HG03442 (cell line): ENCODE measurements around the gene COL4A1.
"Not testable (repeated sequence)": the region's sequence is repeated elsewhere in the genome, so short reads cannot be mapped to it uniquely, and the experiment has no call there.

ENCODE experiments used
- ATAC-seq: cut with Tn5 transposase; IDR thresholded peaks from one replicate; pipeline ENCODE4 v1.9.1; 2021; ENCODE audit warnings: mild to moderate bottlenecking, moderate library complexity; ENCODE audit not compliant: unreplicated experiment

The COL4A1 gene

DNA sequence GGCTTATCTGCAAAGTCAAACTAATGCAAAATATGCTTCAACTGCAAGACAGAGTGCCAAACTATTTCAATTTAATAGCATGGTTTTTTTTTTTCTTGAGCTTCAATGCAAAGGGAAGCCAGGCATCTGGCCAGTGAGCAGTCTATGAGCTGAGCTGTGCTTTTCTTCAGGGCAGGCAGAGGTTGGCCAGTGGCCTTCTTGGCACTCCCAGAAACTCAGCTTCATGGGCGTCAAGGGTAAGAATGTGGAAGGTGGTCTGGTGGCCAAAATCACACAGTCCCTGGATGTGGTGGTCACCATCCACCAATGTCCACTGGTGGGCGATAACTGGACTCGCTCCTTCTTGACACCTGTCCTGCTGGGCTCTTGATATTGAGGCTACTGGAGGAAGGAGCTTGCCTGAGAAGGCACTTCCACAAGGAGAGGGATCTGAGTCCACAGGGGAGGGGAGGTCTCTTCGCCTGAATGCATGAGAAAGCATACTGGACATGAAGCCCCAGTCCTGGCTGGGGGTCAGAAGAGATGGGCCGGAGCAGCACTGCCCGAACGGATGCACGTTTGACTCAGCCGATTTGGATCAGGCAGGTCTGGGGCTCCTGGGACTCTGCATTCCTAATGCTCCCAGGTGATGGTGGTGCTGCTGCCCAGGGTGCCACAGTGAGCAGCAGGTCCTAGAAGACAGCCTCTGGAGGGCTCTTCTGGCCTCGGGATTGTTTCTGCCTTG is 17.2 kb upstream of the COL4A1 start:
- no peak for ATAC-seq

DNA sequence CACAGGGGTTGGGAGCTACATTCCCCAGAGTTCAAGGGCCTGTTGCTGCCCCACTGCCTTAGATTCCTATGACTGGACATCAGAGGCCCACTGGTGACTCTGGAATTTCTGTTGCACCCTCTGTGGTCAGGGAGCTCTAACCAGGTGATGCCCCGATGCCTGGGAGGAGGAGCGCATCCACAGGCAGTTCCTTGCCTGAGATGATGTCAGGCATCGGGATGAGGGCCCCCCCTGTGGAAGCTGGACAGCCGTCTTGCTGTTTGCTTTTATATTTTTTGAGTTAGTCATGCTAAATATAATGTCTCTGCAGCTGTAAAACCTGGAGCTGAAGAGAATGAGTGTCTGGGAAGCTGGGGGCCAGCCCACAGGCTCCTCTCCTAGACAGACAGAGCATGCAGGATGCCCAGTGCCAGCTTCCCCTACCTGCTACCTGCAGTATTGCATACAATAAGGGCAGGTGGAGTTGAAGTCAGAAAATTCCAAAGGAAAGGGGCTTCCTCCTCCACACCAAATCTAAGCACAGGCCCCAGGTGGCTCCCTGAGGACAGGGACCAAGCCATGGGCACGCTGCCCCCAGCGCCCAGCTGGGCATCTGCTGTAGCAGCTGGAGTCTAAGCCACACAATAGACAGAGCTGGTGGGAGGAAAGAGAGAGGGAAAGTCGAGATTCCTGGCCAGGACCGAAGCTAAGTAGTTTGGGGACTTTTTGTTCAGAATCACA is 16.4 kb upstream of the COL4A1 start:
- ATAC-seq: no peak

GRCh38 chr13:110322828-110323171 is 15.8 kb upstream of the COL4A1 start:
- no peak for ATAC-seq

DNA sequence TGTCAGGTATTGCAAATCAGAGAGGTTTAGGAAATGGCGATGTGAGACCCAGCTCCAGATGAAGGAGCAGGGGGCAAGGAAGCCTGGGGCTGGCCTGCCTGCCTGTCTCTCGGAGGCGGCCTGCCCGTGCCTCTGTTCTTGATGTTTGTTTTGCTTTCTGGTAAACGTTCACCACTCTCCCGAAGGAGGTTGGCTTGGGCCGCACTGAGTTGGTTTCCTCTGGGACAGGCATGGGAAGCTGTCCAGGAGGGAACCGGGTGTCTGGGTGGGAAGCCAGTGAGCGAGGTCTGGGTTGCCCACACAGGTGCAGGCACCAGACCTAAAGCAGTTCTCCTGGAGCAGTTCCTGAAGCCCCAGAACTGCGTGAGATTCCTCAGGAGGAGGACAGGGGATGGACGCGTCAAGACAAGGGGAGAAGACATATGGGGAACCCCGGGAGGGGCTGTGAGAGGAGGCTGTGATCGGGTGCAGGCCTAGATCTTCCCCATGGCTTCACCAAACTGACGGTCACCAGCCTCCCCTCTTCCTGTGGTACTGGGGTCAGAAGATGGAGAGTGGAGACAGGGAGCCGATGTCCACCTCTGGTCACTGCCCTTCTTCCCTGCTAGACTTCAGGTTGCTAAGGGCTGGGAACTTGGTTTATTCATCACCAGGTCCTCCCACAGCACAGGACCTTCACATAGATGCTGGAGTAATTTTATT is 15.3 kb upstream of the COL4A1 start:
- ATAC-seq: no peak

GRCh38 chr13:110321573-110321972 is 14.6 kb upstream of the COL4A1 start:
- not testable (repeated sequence) for ATAC-seq

DNA sequence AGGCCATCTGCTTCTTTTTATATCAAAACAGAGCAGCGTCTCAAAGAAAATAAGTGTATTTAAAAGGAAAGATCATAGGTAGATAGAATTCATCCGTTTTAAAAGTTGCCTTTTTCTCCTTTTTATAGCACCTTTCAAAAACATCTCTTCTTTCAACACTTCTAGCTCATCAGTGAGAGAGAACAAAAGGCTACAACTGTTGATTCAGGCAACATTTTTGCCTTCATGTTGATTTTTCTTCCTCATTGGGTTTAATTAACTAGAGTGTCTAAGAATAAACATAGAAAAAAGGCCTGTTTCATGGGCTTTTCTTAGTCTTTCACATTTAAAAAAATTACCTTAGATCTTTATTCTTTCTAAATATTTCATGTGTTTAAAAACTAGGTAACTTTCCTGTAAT is 13.7 kb upstream of the COL4A1 start:
- ATAC-seq: no peak

GRCh38 chr13:110319774-110320509 is 13.0 kb upstream of the COL4A1 start:
- ATAC-seq: no peak

GRCh38 chr13:110319397-110319773 is 12.4 kb upstream of the COL4A1 start:
- no peak for ATAC-seq

DNA sequence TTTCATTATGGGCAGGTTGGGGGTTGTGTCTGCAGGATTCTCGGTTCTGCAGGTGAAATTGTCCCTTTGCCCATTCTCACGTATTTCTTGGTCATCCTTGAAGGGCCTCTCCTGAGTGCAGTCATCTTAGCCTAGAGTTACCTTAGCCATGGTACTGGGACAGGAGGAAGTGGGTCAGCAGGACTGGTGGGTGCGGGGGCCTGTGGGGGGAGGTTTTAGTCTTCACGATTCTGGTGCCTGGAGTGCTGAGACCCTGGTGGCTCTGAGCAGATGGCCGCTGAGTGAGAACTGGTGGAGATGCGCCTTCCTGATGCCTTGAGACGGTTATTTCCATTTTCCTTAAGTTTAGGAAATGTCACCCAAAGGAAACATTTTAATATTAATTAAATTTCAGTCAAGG is 12.0 kb upstream of the COL4A1 start:
- no peak for ATAC-seq

GRCh38 chr13:110317496-110318195 is 10.7 kb upstream of the COL4A1 start:
- ATAC-seq: no peak

DNA sequence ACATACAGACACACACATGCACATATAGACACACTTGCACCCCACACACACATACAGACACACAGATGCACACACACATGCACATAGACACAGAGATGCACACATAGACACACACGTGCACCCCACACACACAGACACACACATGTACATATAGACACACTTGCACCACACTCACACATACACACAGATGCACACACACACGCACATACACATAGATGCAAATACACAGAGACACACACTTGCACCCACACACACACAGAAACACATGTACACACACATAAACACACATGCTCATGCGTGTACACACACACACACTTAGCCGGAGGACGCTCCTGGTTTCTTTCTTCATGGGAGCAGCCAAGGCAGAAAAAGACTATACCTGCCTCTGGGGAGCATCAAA is 10.1 kb upstream of the COL4A1 start:
- no peak for ATAC-seq

- ATAC-seq: no peak
Measured at GRCh38 chr13:110316196-110316595, 9.2 kb upstream of the COL4A1 start.

- no peak for ATAC-seq
Measured at GRCh38 chr13:110314516-110315245, 7.7 kb upstream of the COL4A1 start.

DNA sequence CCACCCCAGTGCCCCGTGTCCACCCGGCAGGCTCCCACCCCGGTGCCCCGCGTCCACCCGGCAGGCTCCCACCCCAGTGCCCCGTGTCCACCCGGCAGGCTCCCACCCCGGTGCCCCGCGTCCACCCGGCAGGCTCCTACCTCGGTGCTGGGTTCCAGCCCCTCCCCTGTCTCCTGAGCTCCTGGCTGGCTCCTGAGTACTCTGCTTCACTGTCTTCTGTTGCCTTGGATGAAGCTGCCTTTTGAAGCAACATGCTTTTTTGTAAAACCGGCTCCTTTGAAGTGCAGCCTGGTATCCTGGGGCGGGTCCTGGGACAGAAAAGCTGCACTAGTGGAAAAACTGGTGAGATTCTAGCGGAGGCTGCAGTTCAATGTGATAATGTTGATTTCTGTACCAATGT is 6.8 kb upstream of the COL4A1 start:
- not testable (repeated sequence) for ATAC-seq

DNA sequence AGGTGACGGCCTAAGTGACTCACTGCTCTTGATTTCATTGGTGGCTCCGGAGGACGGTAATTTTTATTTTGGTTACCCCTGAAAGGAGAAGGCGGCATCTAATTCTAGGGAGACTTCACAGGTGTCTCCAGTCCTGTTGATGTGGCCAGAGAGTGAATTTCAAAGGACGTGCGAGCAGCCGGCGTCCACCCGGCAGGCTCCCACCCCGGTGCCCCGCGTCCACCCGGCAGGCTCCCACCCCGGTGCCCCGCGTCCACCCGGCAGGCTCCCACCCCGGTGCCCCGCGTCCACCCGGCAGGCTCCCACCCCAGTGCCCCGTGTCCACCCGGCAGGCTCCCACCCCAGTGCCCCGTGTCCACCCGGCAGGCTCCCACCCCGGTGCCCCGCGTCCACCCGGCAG is 6.3 kb upstream of the COL4A1 start:
- not testable (repeated sequence) for ATAC-seq

- no peak for ATAC-seq
Measured at GRCh38 chr13:110312339-110313031, 5.5 kb upstream of the COL4A1 start.

GRCh38 chr13:110311443-110312338 is 4.7 kb upstream of the COL4A1 start:
- ATAC-seq: no peak
